ENCODE data around the gene ALDH1B1.

ALDH1B1 gene

GRCh38 chr9:38361473-38361850, 31.0 kb upstream of the ALDH1B1 start:
- H3K36me3 ChIP-seq (ENCODE audit: insufficient read depth, low read length): no peaks in the 10 kb centered on the region
- H2AFZ ChIP-seq (ENCODE audit: low read length, unreplicated experiment): no peak overlapping the region
- peaks cover 10% of the 10 kb centered on the region for H3K4me1 ChIP-seq (ENCODE audit: control insufficient read depth, insufficient read depth, low read length, unreplicated experiment)
- H3K4me3 ChIP-seq (ENCODE audit: low read depth, low read length): no peak overlapping the region
- no peak overlapping the region for H3K27ac ChIP-seq (ENCODE audit: low read depth, low read length)
- H3K79me2 ChIP-seq (ENCODE audit: control insufficient read depth, insufficient read depth, low read length, unreplicated experiment): no peaks in the 10 kb centered on the region
- no peaks in the 10 kb centered on the region for H3K27me3 ChIP-seq (ENCODE audit: insufficient read depth, low read length)

GRCh38 chr9:38362852-38363588, 29.5 kb upstream of the ALDH1B1 start:
- Histone ChIP-seq H2AFZ (ENCODE audit: low read length, unreplicated experiment) (peak overlapping the region; percentile 47), H3K27ac (ENCODE audit: low read depth, low read length) (no peak overlapping the region), H3K27me3 (ENCODE audit: insufficient read depth, low read length) (no peaks in the 10 kb centered on the region), H3K36me3 (ENCODE audit: insufficient read depth, low read length) (no peaks in the 10 kb centered on the region), H3K79me2 (ENCODE audit: control insufficient read depth, insufficient read depth, low read length, unreplicated experiment) (no peaks in the 10 kb centered on the region), H3K4me1 (ENCODE audit: control insufficient read depth, insufficient read depth, low read length, unreplicated experiment) (peaks cover 10% of the 10 kb centered on the region), H3K4me3 (ENCODE audit: low read depth, low read length) (peak overlapping the region; percentile 61)

- H3K36me3 ChIP-seq (ENCODE audit: insufficient read depth, low read length): no peaks in the 10 kb centered on the region
These were observed 28.9 kb upstream of the ALDH1B1 start for GRCh38 chr9:38363589-38363925.

GRCh38 chr9:38367898-38368297, 24.6 kb upstream of the ALDH1B1 start:
- Histone ChIP-seq H3K4me1 (ENCODE audit: control insufficient read depth, insufficient read depth, low read length, unreplicated experiment) (peaks cover 4% of the 10 kb centered on the region), H3K36me3 (ENCODE audit: insufficient read depth, low read length) (no peaks in the 10 kb centered on the region), H3K79me2 (ENCODE audit: control insufficient read depth, insufficient read depth, low read length, unreplicated experiment) (no peaks in the 10 kb centered on the region), H3K27me3 (ENCODE audit: insufficient read depth, low read length) (peaks cover 23% of the 10 kb centered on the region; the same call in 1 of the 2 replicates), H2AFZ (ENCODE audit: low read length, unreplicated experiment) (no peak overlapping the region), H3K4me3 (ENCODE audit: low read depth, low read length) (no peak overlapping the region), H3K27ac (ENCODE audit: low read depth, low read length) (no peak overlapping the region)

More at GRCh38 chr9:38363589-38363925, 28.9 kb upstream of the ALDH1B1 start:
- no peaks in the 10 kb centered on the region for H3K79me2 ChIP-seq (ENCODE audit: control insufficient read depth, insufficient read depth, low read length, unreplicated experiment)
- H3K27ac ChIP-seq (ENCODE audit: low read depth, low read length): no peak overlapping the region
- peaks cover 10% of the 10 kb centered on the region for H3K4me1 ChIP-seq (ENCODE audit: control insufficient read depth, insufficient read depth, low read length, unreplicated experiment)
- H3K27me3 ChIP-seq (ENCODE audit: insufficient read depth, low read length): no peaks in the 10 kb centered on the region
- peak overlapping the region; percentile 61; the same call in 1 of the 2 replicates for H3K4me3 ChIP-seq (ENCODE audit: low read depth, low read length)
- H2AFZ ChIP-seq (ENCODE audit: low read length, unreplicated experiment): no peak overlapping the region

GRCh38 chr9:38368731-38369130, 23.8 kb upstream of the ALDH1B1 start:
- H3K4me3 ChIP-seq (ENCODE audit: low read depth, low read length): no peak overlapping the region
- no peaks in the 10 kb centered on the region for H3K4me1 ChIP-seq (ENCODE audit: control insufficient read depth, insufficient read depth, low read length, unreplicated experiment)
- H3K27ac ChIP-seq (ENCODE audit: low read depth, low read length): no peak overlapping the region
- no peaks in the 10 kb centered on the region for H3K36me3 ChIP-seq (ENCODE audit: insufficient read depth, low read length)
- no peak overlapping the region for H2AFZ ChIP-seq (ENCODE audit: low read length, unreplicated experiment)
- no peaks in the 10 kb centered on the region for H3K79me2 ChIP-seq (ENCODE audit: control insufficient read depth, insufficient read depth, low read length, unreplicated experiment)
- H3K27me3 ChIP-seq (ENCODE audit: insufficient read depth, low read length): peaks cover 30% of the 10 kb centered on the region; the same call in 1 of the 2 replicates

- H2AFZ ChIP-seq (ENCODE audit: low read length, unreplicated experiment): no peak overlapping the region
- no peak overlapping the region for H3K4me3 ChIP-seq (ENCODE audit: low read depth, low read length)
- H3K27ac ChIP-seq (ENCODE audit: low read depth, low read length): no peak overlapping the region
- peaks cover 35% of the 10 kb centered on the region; the same call in 1 of the 2 replicates for H3K27me3 ChIP-seq (ENCODE audit: insufficient read depth, low read length)
- no peaks in the 10 kb centered on the region for H3K4me1 ChIP-seq (ENCODE audit: control insufficient read depth, insufficient read depth, low read length, unreplicated experiment)
- H3K36me3 ChIP-seq (ENCODE audit: insufficient read depth, low read length): no peaks in the 10 kb centered on the region
- no peaks in the 10 kb centered on the region for H3K79me2 ChIP-seq (ENCODE audit: control insufficient read depth, insufficient read depth, low read length, unreplicated experiment)
These were observed 22.3 kb upstream of the ALDH1B1 start for GRCh38 chr9:38370176-38370575.

- H2AFZ ChIP-seq (ENCODE audit: low read length, unreplicated experiment): no peak overlapping the region
- no peak overlapping the region for H3K27ac ChIP-seq (ENCODE audit: low read depth, low read length)
- H3K79me2 ChIP-seq (ENCODE audit: control insufficient read depth, insufficient read depth, low read length, unreplicated experiment): no peaks in the 10 kb centered on the region
- H3K27me3 ChIP-seq (ENCODE audit: insufficient read depth, low read length): peaks cover 42% of the 10 kb centered on the region; the same call in 1 of the 2 replicates
- H3K4me3 ChIP-seq (ENCODE audit: low read depth, low read length): no peak overlapping the region
- no peaks in the 10 kb centered on the region for H3K36me3 ChIP-seq (ENCODE audit: insufficient read depth, low read length)
- no peaks in the 10 kb centered on the region for H3K4me1 ChIP-seq (ENCODE audit: control insufficient read depth, insufficient read depth, low read length, unreplicated experiment)
These were observed 21.0 kb upstream of the ALDH1B1 start for GRCh38 chr9:38371495-38371894.

- Histone ChIP-seq H3K79me2 (ENCODE audit: control insufficient read depth, insufficient read depth, low read length, unreplicated experiment) (no peaks in the 10 kb centered on the region), H2AFZ (ENCODE audit: low read length, unreplicated experiment) (no peak overlapping the region), H3K4me3 (ENCODE audit: low read depth, low read length) (no peak overlapping the region)
These were observed 19.5 kb upstream of the ALDH1B1 start for GRCh38 chr9:38372762-38373619.

GRCh38 chr9:38373679-38374078, 18.8 kb upstream of the ALDH1B1 start:
- no peak overlapping the region for H3K27ac ChIP-seq (ENCODE audit: low read depth, low read length)
- no peaks in the 10 kb centered on the region for H3K79me2 ChIP-seq (ENCODE audit: control insufficient read depth, insufficient read depth, low read length, unreplicated experiment)
- no peaks in the 10 kb centered on the region for H3K4me1 ChIP-seq (ENCODE audit: control insufficient read depth, insufficient read depth, low read length, unreplicated experiment)
- H3K36me3 ChIP-seq (ENCODE audit: insufficient read depth, low read length): no peaks in the 10 kb centered on the region
- peaks cover 42% of the 10 kb centered on the region for H3K27me3 ChIP-seq (ENCODE audit: insufficient read depth, low read length)
- no peak overlapping the region for H3K4me3 ChIP-seq (ENCODE audit: low read depth, low read length)
- no peak overlapping the region for H2AFZ ChIP-seq (ENCODE audit: low read length, unreplicated experiment)

More at GRCh38 chr9:38372762-38373619, 19.5 kb upstream of the ALDH1B1 start:
- no peaks in the 10 kb centered on the region for H3K4me1 ChIP-seq (ENCODE audit: control insufficient read depth, insufficient read depth, low read length, unreplicated experiment)
- no peak overlapping the region for H3K27ac ChIP-seq (ENCODE audit: low read depth, low read length)
- no peaks in the 10 kb centered on the region for H3K36me3 ChIP-seq (ENCODE audit: insufficient read depth, low read length)
- peaks cover 42% of the 10 kb centered on the region; the same call in 1 of the 2 replicates for H3K27me3 ChIP-seq (ENCODE audit: insufficient read depth, low read length)

GRCh38 chr9:38374847-38375571, 17.5 kb upstream of the ALDH1B1 start:
- Histone ChIP-seq H2AFZ (ENCODE audit: low read length, unreplicated experiment) (no peak overlapping the region), H3K27me3 (ENCODE audit: insufficient read depth, low read length) (peaks cover 39% of the 10 kb centered on the region), H3K79me2 (ENCODE audit: control insufficient read depth, insufficient read depth, low read length, unreplicated experiment) (no peaks in the 10 kb centered on the region), H3K27ac (ENCODE audit: low read depth, low read length) (no peak overlapping the region), H3K36me3 (ENCODE audit: insufficient read depth, low read length) (no peaks in the 10 kb centered on the region), H3K4me3 (ENCODE audit: low read depth, low read length) (no peak overlapping the region), H3K4me1 (ENCODE audit: control insufficient read depth, insufficient read depth, low read length, unreplicated experiment) (no peaks in the 10 kb centered on the region)
